HG03354 (cell line): Measurements from ENCODE around the gene EXOC4.

Experiments
- ATAC-seq: cut with Tn5 transposase; IDR thresholded peaks from one replicate; pipeline ENCODE4 v1.9.1; 2021; ENCODE audit warnings: mild to moderate bottlenecking; ENCODE audit not compliant: unreplicated experiment, poor library complexity, severe bottlenecking

Gene EXOC4

DNA sequence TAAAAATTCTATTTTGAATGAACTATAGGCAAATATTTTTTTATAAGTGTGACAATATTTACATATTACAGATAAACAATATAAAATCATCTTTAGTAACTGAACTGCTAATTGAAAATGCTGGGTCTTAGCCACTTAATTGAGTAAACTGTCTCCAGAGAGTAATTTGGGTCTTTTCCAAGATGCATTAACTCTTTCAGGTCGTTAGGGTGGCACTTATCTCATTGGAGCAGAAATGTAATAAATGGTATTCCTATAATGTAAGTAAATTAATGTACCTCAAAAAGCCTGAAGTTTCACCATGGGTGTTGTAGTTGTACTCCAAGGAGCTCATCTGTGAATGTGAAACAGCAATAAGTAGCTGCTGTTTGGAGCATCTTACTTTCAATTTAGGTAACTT, 208.5 kb downstream of the EXOC4 start:
- ATAC-seq: no peak

DNA sequence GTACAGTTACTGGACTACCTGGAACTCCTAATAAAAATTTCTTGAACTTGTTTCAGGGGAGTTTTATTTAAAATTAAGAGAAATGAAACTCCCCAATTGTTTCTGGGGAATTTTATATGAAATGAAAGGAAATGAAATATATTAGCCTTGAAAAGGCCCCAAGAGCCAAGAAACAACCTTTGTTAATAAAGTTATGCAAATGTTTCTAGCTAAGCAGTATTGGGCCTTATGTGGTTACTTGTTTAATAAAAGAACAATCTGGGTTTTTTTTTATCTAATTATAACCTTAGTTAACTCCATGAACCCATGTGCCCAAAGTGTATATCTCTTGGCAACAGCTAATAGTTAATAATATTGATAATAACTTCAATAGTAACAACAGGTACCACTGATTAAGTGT, 222.8 kb downstream of the EXOC4 start:
- no peak for ATAC-seq

DNA sequence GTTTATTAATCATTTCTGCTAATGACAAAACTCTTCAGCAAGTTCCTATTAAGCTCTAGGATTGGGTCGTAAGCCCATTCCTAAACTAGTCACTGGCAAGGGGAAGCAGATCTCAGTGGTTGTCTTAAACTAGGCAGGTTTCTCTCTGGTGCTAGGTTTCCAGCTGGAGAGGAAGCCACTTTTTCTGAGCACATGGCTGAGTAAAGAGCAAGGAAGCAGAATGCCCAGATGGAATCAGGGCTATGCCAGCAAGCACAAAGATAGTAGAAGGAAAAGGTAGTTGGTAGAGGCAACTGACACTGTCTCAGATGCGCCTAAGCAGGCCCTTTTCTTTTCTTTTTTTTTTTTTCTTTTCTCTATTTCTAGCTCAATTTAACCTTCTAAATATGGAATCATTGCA, 224.9 kb downstream of the EXOC4 start:
- ATAC-seq: no peak

DNA sequence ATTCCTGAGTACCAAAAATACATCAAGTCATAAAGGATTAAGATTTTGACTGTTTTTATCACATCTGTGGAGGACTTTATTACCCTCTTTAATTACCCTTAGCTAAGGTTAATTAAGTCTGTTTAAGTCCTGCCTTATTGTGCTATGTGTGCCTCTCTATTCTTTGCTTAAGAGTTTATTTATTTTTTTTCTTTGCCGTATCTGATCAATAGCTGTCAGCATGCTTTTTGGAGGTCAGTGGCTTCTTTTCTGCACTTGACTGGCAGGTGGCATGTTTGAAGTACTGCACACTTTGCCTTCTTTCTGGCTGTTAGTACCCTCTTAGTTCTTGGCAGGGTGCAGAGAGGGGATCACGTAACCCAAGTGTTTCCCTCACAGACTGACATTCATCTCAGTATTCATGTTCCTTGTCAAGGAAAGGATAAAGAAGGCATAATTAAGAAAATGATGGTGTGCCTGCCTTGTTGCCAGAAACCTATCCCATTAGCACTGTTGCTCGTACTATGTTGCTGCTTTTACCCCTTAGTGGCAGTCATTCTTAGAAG, 225.8 kb downstream of the EXOC4 start:
- ATAC-seq: no peak

DNA sequence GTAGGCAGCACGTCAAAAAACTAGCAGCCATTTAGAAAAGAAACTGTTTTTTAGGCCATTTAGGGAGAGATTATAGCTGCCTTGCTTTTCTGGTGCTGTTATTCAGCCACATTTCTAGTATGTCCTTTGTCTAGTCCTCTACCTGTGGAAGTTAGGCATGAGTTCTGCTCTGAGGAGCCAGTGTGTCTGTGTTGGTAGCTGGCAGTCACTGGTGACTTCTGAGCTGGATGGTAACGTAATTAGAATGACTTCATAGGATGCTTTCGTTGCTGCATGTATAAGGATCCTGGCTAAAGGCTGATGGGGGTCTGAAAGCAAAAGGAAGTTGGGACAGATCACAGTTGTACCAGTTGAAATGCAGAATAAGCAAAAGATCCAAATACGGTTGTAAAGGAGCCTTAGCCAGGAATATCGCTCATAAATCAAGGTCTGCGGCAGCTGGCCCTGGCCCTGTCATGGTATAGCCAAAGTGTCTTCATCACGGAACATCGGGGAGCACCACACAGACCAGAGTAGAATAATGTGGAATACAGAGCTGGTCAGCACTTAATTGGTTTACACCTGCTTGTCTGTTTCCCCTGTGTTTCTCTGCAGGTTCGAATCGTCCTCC, 226.7 kb downstream of the EXOC4 start:
- ATAC-seq: no peak

DNA sequence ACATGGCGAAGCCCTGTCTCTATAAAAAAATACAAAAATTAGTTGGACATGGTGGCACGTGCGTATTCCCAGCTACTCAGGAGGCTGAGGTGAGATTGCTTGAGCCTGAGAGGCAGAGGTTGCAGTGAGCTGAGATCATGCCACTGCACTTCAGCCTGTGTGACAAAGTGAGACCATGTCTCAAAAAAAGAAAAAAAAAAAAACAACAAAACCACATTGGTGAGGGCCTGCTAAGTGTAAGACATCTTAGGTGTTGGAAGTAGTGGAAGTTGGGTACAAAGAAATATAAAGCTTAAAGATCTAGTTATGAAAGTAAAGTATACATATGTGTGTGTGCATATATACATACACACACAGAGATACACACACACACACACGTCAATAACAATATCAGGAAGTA, 228.0 kb downstream of the EXOC4 start:
- ATAC-seq: no peak

DNA sequence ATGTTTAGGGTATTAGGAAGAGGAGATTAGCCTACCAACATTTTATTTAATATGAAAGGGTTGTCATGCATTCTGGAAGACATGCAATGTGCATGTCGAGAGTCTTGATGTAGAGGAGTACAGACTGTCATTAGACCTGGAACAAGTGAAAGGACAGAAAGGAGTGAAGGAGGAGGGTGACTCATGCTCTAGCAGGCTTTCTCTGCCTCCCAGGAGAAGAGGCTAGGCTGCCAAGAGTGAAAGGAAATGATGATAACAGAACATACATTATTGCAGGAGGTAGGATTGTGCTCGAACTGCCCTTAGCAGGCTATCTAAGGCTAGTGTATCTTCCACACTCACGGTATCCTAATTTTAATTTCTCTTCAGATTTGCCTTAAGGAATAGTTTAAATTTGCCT, 228.8 kb downstream of the EXOC4 start:
- no peak for ATAC-seq

DNA sequence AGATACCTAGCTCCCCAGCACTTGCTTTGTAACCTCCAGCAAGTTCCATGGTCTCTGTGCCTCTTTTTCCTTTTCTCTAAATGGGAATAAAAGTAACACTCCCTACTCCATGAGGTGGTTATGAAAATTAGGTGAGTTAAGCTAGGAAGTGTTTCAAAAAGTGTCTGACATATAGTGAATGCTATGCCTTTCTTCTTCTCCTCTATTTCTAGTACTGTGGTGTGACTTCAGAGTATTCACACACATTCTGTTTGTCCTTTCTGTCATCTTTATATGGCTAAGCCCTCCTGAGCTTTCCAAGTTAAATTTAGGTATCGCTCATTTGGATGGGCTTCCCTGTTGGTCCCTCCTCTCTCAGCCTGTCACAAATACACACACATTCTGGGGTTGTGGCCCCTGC, 229.7 kb downstream of the EXOC4 start:
- ATAC-seq: no peak

DNA sequence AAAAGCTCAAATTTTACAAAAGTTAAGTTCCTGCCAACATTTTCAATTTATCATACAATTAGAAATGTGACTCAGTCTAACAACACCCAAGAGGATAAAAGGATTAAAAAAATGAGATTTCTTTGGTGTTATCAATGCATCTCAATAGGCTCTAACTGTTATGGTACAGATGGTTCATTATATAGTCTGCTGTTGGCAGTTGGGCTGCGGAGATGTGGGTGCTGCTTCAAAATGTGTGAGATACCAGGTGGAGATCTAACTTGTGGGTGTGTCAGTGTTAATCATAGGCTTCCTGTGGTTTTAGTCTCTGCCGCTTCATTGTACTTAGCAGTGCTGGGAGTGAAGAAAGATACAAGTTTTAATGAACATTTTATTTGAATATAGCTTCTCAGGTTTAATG, 231.2 kb downstream of the EXOC4 start:
- no peak for ATAC-seq

DNA sequence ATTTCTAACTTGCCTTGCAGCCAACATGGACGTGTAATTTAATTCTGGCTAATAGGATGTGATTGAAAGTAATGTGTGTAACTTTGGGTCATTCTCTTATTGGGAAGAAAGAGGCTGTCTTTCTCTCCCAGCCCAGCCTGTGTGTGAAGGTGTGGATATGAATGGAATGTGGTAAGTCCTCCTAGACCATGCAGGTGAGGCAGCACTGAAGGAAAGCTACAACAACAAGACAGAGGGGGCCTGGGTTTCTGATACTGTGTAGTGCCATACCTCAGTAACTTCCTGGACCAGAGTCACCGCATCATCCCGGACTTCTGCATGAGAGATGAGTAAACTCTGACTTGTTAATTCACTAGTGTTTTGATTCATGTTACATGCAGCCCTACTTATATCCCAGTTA, 237.0 kb downstream of the EXOC4 start:
- no peak for ATAC-seq

DNA sequence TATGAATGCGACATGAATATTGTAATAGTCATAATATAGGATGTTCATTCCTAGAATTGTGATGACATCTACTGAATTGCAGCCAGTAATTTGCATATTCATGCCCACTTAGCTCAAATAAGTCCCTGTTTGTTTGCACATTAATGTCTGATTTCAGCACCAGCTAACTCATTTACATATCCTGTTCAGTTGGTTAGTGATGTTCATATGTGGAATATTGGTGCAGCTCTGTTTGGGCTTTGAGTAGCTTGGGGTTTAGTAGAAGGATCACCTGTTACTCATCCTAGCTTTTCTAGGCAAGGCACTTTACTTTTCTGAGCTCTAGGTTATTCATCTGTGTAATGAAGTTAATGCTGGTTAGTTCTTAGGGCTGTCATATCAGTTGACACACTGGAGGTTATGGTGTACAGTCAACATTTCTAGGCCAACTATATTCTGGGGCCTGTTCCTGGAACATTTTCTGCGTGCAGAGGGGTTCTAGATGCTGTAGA, 238.4 kb downstream of the EXOC4 start:
- ATAC-seq: no peak

DNA sequence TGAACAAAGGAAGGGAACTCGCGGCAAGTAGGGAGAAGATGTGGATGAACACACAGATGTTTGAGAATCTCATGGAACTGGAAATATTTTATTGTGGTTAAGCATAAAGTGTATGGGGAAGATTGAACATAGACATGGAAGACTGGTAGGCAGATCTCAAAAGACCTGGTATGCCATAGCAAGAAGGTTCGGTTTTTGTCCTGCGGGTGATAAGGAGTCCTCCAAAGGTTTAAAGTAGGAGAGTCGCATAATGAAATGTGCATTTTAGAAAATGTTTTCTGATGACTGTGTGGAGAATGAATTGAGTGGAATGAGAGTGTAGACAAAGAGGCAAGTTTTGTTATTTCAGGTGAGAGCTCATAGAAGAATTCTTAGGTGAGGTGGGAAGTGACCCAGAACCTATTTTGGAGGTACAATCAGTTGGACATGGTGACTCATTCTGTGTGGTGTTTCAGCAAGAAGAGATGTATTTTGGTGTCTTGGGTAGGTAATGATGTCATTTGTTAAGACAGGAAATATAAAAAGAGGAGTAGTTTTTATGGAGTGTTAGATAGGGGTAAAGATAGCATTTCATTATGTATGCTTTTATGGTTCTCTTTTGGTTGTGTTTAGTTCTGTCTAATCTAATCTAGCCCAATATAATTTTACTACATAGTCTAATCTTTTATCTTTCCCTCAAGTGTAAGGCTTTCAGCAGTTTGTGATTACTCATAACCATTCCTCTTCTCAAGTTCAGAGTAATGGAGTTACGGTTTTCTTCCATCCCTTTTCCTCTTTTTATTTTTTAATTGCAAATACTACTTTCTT, 239.2 kb downstream of the EXOC4 start:
- no peak for ATAC-seq

DNA sequence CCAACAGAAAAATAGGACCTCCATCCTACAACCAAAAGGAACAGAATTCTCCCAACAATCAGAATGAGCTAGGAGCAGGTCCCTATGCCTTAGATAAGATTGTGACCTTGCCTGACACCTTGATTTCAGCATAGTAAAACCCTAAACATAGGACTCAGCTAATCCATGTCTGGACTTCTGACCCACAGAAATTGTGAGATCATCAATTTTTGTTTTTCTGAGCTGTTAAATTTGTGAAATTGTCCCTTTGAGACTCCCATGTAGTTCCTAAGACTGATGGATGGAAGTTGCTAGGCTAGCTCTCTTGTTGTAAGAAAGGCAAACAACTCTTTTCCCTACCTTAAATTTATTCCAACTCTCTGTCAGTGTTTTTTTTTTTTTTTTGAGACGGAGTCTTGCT, 244.2 kb downstream of the EXOC4 start:
- no peak for ATAC-seq

DNA sequence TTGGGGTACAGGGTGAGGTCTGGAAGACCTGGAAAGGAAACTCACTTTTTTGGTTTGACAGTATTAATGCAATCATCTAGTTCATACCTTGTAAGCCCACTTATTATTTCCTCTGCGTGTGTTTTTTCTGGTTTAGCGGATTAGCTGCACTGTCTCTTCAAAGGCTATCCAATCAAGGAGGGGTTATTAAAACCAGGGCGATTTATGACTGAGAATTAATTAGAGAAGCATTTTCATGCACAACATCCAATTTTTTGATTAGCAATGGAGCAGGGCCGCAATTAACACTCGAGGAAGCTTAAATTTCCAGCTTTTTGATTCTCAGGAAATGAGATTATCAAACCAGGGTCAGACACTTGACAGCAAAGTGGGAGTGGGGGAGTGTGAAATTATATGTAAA, 248.9 kb downstream of the EXOC4 start:
- no peak for ATAC-seq

DNA sequence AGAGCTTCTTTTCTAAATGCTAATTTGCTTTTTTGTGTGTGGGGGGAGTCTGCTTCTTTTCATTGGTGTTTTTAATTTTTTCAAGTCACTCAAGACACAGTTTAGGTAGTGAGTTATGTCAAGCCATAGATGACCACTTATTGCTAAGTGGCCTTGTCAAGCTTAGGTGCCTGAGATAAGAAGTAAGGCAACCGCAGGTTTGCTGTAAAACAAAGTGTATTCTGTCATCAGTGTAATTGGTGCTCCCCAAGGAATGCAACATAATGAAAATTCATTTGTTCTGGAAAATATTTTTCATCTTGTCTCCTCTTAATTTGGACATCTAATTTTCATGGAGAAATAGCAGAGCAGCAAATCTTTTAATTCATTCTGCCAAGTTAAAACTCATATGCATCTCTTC, 249.6 kb downstream of the EXOC4 start:
- no peak for ATAC-seq

DNA sequence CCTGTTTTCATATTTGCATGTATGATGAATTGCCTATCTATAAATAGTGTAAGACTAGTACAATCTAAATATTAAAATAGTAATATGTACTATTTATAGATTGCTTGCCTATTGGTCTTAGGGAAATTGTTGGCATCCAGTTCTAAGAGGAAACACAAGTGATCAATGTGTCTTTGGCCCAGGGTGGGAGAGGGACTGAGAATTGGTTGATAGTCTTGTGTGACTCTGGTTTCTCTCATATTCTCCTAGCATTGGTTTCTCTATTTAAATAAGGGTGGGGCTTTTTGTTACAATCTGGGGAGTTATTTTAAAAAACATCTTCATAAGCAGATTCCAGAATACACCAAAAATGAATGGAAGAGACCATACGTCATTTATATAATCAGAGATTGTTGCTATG, 250.1 kb downstream of the EXOC4 start:
- ATAC-seq: no peak

DNA sequence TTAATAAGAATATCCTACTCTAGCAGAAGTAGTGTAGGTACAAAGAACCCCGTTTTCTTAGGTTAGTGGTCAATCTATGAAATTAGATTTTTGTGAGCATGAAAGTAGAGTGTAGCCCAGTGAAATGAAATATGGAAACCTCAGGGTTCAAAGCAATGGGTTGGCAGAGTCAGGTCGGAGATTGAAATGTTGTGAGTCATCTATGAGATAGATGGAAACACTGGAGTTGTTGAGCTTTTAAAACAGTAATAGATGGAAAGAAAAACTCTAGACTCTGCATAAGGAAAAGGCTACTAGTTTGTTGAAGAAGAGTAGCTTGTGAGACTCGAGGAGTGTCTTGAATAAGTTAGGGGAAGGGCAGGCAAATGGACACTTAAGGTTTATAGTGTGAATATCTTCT, 251.9 kb downstream of the EXOC4 start:
- ATAC-seq: no peak

DNA sequence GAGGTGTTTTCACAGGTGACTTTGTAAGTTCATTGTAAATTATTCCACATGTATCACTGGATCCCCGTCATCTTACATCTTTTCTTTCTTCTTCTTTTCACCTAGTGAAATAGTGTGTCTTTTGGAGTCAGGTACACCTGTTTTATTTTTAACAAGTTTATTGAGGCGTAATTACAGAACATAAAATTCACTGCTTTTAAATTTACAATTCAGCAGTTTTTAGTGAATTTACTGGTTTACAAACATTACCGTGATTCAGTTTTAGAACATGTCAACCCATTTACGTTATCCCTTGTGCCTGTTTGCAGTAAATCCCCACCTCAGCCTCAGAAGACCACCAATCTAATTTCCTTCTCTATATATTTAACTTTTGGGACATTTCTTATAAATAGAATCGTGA, 256.9 kb downstream of the EXOC4 start:
- ATAC-seq: no peak

DNA sequence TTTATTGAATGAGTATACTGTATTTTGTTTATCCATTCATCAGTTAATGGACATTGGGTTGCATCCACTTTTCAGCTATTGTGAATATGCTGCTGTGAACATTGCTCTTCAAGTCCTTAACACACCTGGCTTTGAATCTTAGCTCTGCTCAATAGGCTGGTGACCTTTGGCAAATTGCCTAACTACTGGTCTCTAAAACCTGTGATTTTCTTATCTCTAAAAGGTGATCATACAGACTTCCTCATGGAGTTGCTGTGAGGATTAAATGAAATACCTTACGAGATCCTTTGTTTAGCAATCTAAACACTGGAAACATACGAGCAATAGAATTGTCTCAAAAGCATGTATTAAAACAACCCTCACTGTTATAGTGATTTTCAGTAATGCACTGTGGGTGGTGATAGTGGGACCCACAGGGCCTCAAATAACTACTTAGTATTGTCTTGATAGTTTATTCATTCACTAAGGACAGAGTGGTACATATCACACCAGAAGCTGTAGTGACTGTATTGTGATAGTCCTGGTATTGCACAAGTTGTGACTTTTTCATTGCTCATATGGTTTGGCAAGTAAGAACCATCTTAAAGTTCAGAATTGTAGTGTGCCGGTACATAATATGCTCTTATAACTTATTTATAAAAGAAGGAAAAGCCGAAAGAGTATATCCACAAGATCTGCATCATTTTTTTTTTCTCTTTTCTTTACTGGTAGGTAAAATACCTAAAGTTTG, 257.6 kb downstream of the EXOC4 start:
- no peak for ATAC-seq

DNA sequence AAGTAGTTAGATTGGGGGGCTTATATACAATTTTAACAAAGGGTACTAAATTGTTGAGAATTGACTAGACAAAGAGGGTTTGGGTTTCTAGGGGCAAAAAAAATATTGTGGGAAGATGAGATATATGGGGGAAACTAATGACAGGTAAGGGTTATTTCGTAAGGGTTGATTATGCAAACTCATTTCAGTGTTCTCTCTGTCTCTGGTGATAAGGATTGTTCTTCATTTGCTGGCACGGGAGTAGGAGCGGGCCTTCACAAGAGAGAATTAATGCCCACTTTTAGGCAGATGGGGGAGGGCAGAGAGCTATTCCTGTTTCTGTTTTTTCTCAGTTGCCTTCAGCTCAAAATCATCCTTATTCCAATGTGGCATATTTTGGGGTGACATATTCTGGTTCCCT, 258.4 kb downstream of the EXOC4 start:
- ATAC-seq: no peak

DNA sequence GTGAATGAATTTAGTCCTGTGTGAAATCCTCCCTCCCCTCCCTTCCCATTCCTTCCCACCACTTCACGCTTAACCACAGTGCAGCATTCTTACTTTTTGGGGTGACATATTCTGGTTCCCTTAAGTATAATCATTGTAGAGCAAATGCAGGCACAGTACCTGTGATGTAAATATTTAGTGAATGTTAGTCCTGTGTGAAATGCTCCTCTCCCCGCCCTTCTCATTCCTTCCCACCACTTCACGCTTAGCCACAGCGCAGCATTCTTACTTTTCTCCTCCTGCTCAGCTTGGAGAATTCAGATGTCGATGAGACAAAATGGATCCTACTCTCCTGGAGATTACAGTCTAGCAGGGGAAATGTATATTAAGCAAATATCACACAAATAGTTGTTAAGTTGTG, 258.8 kb downstream of the EXOC4 start:
- no peak for ATAC-seq
